HEK293 (cell line): ENCODE results near the gene AQP5.

Experiments used
- CTCF ChIA-PET: fragments of 350-600 bp; formaldehyde crosslinking; extraction: SDS; loops from one replicate; lab custom pipeline; 2021; ENCODE audit warnings: antibody characterized with exemption; lab: Yijun Ruan, JAX
- POLR2A ChIA-PET: fragments of 300-600 bp; formaldehyde crosslinking; extraction: SDS; loops from one replicate; lab custom pipeline; 2020; ENCODE audit warnings: antibody characterized with exemption, inconsistent platforms; lab: Yijun Ruan, JAX
- H3K27ac ChIP-seq: fragments of 200-500 bp; sonication (Bioruptor generic); 2 replicates; pipeline ENCODE4 v1.5.1; 2014; ENCODE audit warnings: low read depth, low read length, control low read depth, inconsistent platforms; ENCODE audit errors: extremely low read depth
- H3K36me3 ChIP-seq, 2 experiments: fragments of 200-500 bp in 1 of 2; sonication (Bioruptor generic) in 1 of 2; 1 replicate in 1 of 2; 2 replicates in 1 of 2; pipeline ENCODE4 v1.5.1; 2014 to 2017; ENCODE audit warnings: inconsistent platforms in 2 of 2, low read length in 2 of 2; ENCODE audit not compliant: control insufficient read depth in 2 of 2, insufficient read depth in 1 of 2
- H3K4me1 ChIP-seq: fragments of 200-500 bp; sonication (Bioruptor generic); 2 replicates; pipeline ENCODE4 v1.5.1; 2014; ENCODE audit warnings: mild to moderate bottlenecking, low read length, inconsistent platforms; ENCODE audit not compliant: control insufficient read depth, insufficient read depth
- H3K4me3 ChIP-seq: 2 replicates; pipeline ENCODE4 v1.5.1; 2011; ENCODE audit warnings: low read depth, mild to moderate bottlenecking, control low read depth, low read length, moderate library complexity
- H3K9me3 ChIP-seq: fragments of 200-500 bp; sonication (Bioruptor generic); 2 replicates; pipeline ENCODE4 v1.5.1; 2014; ENCODE audit warnings: low read depth, low read length, inconsistent platforms; ENCODE audit not compliant: control insufficient read depth, insufficient read depth
- FEZF1 ChIP-seq: fragments of 450-650 bp; formaldehyde crosslinking; IDR thresholded peaks from 2 replicates; pipeline ENCODE4 v1.5.1; 2016; ENCODE audit warnings: missing biosample characterization, missing genetic modification characterization
- KLF10 ChIP-seq: fragments of 450-650 bp; IDR thresholded peaks from 2 replicates; pipeline ENCODE4 v1.5.1; 2018; ENCODE audit warnings: missing biosample characterization, mild to moderate bottlenecking, missing genetic modification characterization
- ZFHX2 ChIP-seq: fragments of 450-650 bp; formaldehyde crosslinking; conservative IDR thresholded peaks from 2 replicates; pipeline ENCODE4 v1.5.1; 2016; ENCODE audit warnings: missing biosample characterization, missing genetic modification characterization
- ZNF133 ChIP-seq: fragments of 450-650 bp; formaldehyde crosslinking; IDR thresholded peaks from 2 replicates; pipeline ENCODE4 v1.5.1; 2016; ENCODE audit warnings: missing biosample characterization, missing genetic modification characterization
- ZNF155 ChIP-seq: fragments of 450-650 bp; formaldehyde crosslinking; IDR thresholded peaks from 2 replicates; pipeline ENCODE4 v1.5.1; 2016; ENCODE audit warnings: missing biosample characterization, missing genetic modification characterization
- ZNF529 ChIP-seq: fragments of 450-650 bp; formaldehyde crosslinking; IDR thresholded peaks from 2 replicates; pipeline ENCODE4 v1.5.1; 2017; ENCODE audit warnings: missing genetic modification characterization, missing biosample characterization; ENCODE audit not compliant: insufficient replicate concordance
- ZNF548 ChIP-seq: fragments of 450-650 bp; formaldehyde crosslinking; IDR thresholded peaks from 2 replicates; pipeline ENCODE4 v1.5.1; 2016; ENCODE audit warnings: missing biosample characterization, missing genetic modification characterization
- ZNF585B ChIP-seq: fragments of 450-650 bp; formaldehyde crosslinking; IDR thresholded peaks from 2 replicates; pipeline ENCODE4 v1.5.1; 2016; ENCODE audit warnings: missing biosample characterization, missing genetic modification characterization
- ZNF600 ChIP-seq: fragments of 450-650 bp; formaldehyde crosslinking; IDR thresholded peaks from 2 replicates; pipeline ENCODE4 v1.5.1; 2016; ENCODE audit warnings: missing biosample characterization, missing genetic modification characterization
- ZNF626 ChIP-seq: fragments of 450-650 bp; sonication (Bioruptor Pico); formaldehyde crosslinking; IDR thresholded peaks from 2 replicates; pipeline ENCODE4 v1.5.1; 2018; ENCODE audit warnings: missing biosample characterization, missing genetic modification characterization, inconsistent platforms
- ZNF664 ChIP-seq: fragments of 450-650 bp; formaldehyde crosslinking; IDR thresholded peaks from 2 replicates; pipeline ENCODE4 v1.5.1; 2016; ENCODE audit warnings: missing biosample characterization, missing genetic modification characterization
- ZNF670 ChIP-seq: fragments of 450-650 bp; formaldehyde crosslinking; IDR thresholded peaks from 2 replicates; pipeline ENCODE4 v1.5.1; 2016; ENCODE audit warnings: missing biosample characterization, missing genetic modification characterization, low read depth
- ZNF701 ChIP-seq: fragments of 450-650 bp; formaldehyde crosslinking; IDR thresholded peaks from 2 replicates; pipeline ENCODE4 v1.5.1; 2016; ENCODE audit warnings: missing biosample characterization, missing genetic modification characterization
- ZNF707 ChIP-seq: fragments of 450-650 bp; formaldehyde crosslinking; IDR thresholded peaks from 2 replicates; pipeline ENCODE4 v1.5.1; 2016; ENCODE audit warnings: missing biosample characterization, missing genetic modification characterization
- ZNF76 ChIP-seq: fragments of 450-650 bp; formaldehyde crosslinking; IDR thresholded peaks from 2 replicates; pipeline ENCODE4; 2016; ENCODE audit warnings: low read depth, missing biosample characterization, missing genetic modification characterization, borderline replicate concordance
- ZNF777 ChIP-seq: fragments of 450-650 bp; formaldehyde crosslinking; IDR thresholded peaks from 2 replicates; pipeline ENCODE4 v1.5.1; 2017; ENCODE audit warnings: missing biosample characterization, missing genetic modification characterization, borderline replicate concordance
- TF ChIP-seq, protein P1 (sequence below): fragments of 450-650 bp; formaldehyde crosslinking; IDR thresholded peaks from 2 replicates; pipeline ENCODE4 v1.5.1; 2016; ENCODE audit warnings: missing biosample characterization, missing genetic modification characterization
- TF ChIP-seq, protein P2 (sequence below): fragments of 450-650 bp; IDR thresholded peaks from 2 replicates; pipeline ENCODE4 v1.5.1; 2018; ENCODE audit warnings: missing biosample characterization, mild to moderate bottlenecking, missing genetic modification characterization
- TF ChIP-seq, protein P3 (sequence below): fragments of 450-650 bp; formaldehyde crosslinking; IDR thresholded peaks from 2 replicates; pipeline ENCODE4 v1.5.1; 2016; ENCODE audit warnings: missing biosample characterization, missing genetic modification characterization

AQP5 gene

DNA sequence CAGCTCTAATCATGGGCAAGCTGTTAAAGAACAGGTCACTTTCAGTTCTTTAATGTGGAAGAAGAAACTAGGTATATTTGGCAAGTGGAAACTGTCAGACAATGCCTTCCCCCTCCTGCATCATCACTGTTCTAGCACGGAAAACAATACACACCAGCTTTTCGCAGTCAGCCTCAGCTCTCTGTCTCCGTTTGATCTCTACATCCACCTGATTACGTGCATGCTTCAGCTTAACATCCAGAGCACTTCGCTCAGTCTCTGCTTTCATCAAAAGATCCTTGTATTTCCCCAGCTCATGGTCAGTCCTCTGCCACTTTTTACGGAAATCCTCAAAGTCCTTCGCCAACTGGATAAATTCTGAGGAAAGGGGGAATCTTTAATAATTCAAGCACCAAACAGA lies 44.6 kb downstream of the AQP5 start:
- Histone ChIP-seq H3K27ac (no peak overlapping the region), H3K4me3 (no peak overlapping the region), H3K36me3 (peaks cover 63 to 82% of the 10 kb centered on the region in 2 experiments), H3K4me1 (no peaks in the 10 kb centered on the region), H3K9me3 (no peaks in the 10 kb centered on the region)
- TF ChIP-seq, protein P1, sequence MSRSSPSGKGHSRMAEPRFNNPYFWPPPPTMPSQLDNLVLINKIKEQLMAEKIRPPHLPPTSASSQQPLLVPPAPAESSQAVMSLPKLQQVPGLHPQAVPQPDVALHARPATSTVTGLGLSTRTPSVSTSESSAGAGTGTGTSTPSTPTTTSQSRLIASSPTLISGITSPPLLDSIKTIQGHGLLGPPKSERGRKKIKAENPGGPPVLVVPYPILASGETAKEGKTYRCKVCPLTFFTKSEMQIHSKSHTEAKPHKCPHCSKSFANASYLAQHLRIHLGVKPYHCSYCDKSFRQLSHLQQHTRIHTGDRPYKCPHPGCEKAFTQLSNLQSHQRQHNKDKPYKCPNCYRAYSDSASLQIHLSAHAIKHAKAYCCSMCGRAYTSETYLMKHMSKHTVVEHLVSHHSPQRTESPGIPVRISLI: no peak
- no peak for TF ChIP-seq ZNF701 (tag by site-specific recombination)
- TF ChIP-seq ZFHX2 (tag by site-specific recombination): no peak
- no peak for TF ChIP-seq ZNF626
- TF ChIP-seq ZNF529 (tag by site-specific recombination): no peak
- no peak for TF ChIP-seq FEZF1 (tag by site-specific recombination)
- TF ChIP-seq, protein P2, sequence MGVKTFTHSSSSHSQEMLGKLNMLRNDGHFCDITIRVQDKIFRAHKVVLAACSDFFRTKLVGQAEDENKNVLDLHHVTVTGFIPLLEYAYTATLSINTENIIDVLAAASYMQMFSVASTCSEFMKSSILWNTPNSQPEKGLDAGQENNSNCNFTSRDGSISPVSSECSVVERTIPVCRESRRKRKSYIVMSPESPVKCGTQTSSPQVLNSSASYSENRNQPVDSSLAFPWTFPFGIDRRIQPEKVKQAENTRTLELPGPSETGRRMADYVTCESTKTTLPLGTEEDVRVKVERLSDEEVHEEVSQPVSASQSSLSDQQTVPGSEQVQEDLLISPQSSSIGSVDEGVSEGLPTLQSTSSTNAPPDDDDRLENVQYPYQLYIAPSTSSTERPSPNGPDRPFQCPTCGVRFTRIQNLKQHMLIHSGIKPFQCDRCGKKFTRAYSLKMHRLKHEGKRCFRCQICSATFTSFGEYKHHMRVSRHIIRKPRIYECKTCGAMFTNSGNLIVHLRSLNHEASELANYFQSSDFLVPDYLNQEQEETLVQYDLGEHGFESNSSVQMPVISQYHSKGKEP (tag by site-specific recombination): no peak
- TF ChIP-seq ZNF76 (tag by site-specific recombination): no peak
- TF ChIP-seq KLF10 (tag by site-specific recombination): no peak
- TF ChIP-seq, protein P3, sequence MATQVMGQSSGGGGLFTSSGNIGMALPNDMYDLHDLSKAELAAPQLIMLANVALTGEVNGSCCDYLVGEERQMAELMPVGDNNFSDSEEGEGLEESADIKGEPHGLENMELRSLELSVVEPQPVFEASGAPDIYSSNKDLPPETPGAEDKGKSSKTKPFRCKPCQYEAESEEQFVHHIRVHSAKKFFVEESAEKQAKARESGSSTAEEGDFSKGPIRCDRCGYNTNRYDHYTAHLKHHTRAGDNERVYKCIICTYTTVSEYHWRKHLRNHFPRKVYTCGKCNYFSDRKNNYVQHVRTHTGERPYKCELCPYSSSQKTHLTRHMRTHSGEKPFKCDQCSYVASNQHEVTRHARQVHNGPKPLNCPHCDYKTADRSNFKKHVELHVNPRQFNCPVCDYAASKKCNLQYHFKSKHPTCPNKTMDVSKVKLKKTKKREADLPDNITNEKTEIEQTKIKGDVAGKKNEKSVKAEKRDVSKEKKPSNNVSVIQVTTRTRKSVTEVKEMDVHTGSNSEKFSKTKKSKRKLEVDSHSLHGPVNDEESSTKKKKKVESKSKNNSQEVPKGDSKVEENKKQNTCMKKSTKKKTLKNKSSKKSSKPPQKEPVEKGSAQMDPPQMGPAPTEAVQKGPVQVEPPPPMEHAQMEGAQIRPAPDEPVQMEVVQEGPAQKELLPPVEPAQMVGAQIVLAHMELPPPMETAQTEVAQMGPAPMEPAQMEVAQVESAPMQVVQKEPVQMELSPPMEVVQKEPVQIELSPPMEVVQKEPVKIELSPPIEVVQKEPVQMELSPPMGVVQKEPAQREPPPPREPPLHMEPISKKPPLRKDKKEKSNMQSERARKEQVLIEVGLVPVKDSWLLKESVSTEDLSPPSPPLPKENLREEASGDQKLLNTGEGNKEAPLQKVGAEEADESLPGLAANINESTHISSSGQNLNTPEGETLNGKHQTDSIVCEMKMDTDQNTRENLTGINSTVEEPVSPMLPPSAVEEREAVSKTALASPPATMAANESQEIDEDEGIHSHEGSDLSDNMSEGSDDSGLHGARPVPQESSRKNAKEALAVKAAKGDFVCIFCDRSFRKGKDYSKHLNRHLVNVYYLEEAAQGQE: no peak
- no peak for TF ChIP-seq ZNF777
- TF ChIP-seq ZNF155 (tag by site-specific recombination): no peak
- TF ChIP-seq ZNF707 (tag by site-specific recombination): no peak
- no peak for TF ChIP-seq ZNF133 (tag by site-specific recombination)
- CTCF ChIA-PET: interaction anchor here (0.7 to 2.8 kb wide), 6 partner anchors 8 to 139 kb away, joined by 3 to 14 read pairs (median 4); no protein-coding TSS in a partner anchor
- POLR2A ChIA-PET: interaction anchor here (0.6 to 1.5 kb wide), 3 partner anchors 18 to 105 kb away, joined by 3 to 5 read pairs (median 5); partner anchors contain the start of gene RACGAP1

DNA sequence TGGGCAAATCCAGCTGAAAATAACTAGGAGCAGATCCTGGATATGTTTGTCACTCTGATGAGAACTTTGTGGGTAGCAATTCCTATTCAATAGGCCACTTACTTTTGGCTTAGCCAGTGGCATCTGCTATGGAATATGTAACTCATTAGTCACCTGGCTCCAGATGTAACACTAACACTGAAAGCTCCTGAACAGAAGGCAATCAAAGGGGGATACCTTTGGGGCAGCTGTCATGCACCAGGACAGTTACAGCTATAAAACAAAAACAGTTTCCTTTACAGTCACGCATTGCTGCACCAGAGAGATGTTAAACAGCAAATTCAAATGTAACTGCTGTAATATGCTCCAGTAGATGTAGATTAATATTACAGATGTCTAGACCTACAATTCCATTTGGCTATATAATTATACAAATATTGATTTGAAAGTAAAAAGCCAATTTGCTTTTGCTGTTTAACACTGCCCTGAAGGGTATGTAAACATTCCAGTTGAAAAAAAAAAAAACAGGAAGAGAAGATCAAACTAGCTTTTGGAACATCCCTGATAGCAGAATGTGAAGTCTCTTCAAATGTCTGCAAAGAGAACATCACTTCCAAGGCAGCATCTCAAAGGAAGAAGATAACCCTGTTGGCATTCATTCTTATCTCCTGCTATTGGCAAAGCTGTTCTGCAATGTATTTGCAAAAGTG lies 45.2 kb downstream of the AQP5 start:
- no peak overlapping the region for H3K4me3 ChIP-seq
- H3K9me3 ChIP-seq: no peaks in the 10 kb centered on the region
- ChIA-PET CTCF (interaction anchor here (0.6 to 2.8 kb wide), 10 partner anchors 9 to 243 kb away, joined by 3 to 14 read pairs (median 4); no protein-coding TSS in a partner anchor), POLR2A (interaction anchor here (0.6 to 1.5 kb wide), 3 partner anchors 17 to 105 kb away, joined by 3 to 5 read pairs (median 5); partner anchors contain the start of gene RACGAP1)
- no peak overlapping the region for H3K27ac ChIP-seq
- H3K36me3 ChIP-seq: peaks cover 59 to 77% of the 10 kb centered on the region in 2 experiments
- TF ChIP-seq ZNF664 (no peak), ZNF585B (no peak), ZNF600 (tag by site-specific recombination) (peak; percentile 65), ZNF548 (tag by site-specific recombination) (no peak), ZNF670 (tag by site-specific recombination) (no peak)
- no peaks in the 10 kb centered on the region for H3K4me1 ChIP-seq
